Measurements from ENCODE around the gene ULK4. TPM values are rescaled to one million over a fixed set of nuclear protein-coding genes. Genes with fewer than 3 reads are reported as not detected.

The ULK4 gene
- total and polyA plus RNA-seq, 9 of the 15 experiments (the other 6 are each of a cell fraction or from before 2014, with no cell fraction given): 3.0 to 5.9 (median 3.5) TPM

DNA sequence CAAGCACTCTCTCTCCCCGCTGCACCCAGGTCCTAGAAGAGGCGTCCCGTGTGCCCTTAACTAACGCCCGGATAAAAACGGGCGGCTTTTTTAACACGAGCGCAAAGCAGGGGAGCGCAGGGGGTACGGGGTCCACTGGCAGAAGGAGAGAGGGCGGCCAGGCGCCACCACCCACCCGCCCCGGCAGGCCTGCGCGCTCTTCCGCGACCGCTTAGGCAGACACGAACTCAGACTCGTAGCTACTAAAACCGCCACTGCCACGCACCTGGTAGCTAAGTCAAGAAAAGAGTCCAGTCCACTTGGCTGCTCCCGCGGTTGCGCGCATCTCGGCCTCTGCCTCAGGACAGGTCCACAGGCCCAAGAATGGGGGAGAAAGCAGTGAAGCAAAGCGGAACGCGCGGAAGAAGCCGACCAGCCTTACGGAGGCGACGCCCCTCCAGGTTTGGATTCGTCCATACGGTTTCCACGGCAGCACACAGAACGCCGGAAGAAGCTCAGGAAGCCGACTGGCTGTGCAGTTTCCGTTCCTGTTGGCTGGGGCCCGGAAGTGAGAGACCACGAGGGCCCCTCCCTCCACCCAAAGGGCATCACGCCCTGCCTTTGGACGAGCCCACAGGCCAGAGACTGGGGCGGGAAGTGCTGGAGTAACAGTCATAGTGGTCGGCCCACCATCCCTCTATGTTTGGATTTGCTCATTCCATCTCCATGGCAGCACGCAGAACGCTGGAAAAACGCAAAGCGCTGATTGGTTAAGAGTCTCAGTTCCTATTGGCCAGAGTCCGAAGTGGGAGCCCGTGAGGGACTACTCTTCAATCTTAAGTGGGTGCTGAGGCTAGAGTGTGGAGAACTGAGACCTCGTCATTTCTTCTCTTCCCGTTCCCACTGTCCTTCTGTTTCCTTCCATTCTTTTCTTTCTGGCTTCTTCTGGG, at the start of gene ULK4 (continued):
- TF ChIP-seq SP2 (IDR thresholded peaks at IDR 0.05; ENCODE audit: extremely low read depth, low read depth, low read length, poor library complexity, severe bottlenecking) (no peak), CBX3 (IDR thresholded peaks at IDR 0.05; ENCODE audit: borderline replicate concordance in 1 of 2, low read length in 2 of 2) (peak in 1 of 2 experiments; percentile 89; a peak in 1 of 3 replicates), ILK (tag; IDR thresholded peaks at IDR 0.05; ENCODE audit: borderline replicate concordance, low read depth) (no peak), HMG20B (CRISPR knock-in tag; IDR thresholded peaks at IDR 0.05) (no peak), ZEB2 (IDR thresholded peaks at IDR 0.05) (no peak), TAF15 (IDR thresholded peaks at IDR 0.05; ENCODE audit: low read depth, low read length) (no peak), SNRNP70 (optimal IDR thresholded peaks at IDR 0.05; ENCODE audit: low read depth, low read length) (no peak), GTF2E2 (tag; IDR thresholded peaks at IDR 0.05) (no peak), ZC3H11A (IDR thresholded peaks at IDR 0.05; ENCODE audit: low read depth, low read length) (no peak), MAZ (CRISPR knock-in tag; conservative IDR thresholded peaks at IDR 0.05 in 1 of 2, IDR thresholded peaks at IDR 0.05 in 1 of 2) (peak; percentile 87 to 94), SREBF1 (IDR thresholded peaks at IDR 0.05; ENCODE audit: borderline replicate concordance, low read depth, low read length) (peak; percentile 99), ZNF197 (CRISPR knock-in tag; IDR thresholded peaks at IDR 0.05; ENCODE audit: low read depth) (no peak), HIVEP1 (CRISPR knock-in tag; IDR thresholded peaks at IDR 0.05) (no peak; the same call in 1 of the 2 replicates), FOS (IDR thresholded peaks at IDR 0.05; ENCODE audit: extremely low read depth, insufficient read length) (peak; percentile 62)
- TF ChIP-seq, protein P1, sequence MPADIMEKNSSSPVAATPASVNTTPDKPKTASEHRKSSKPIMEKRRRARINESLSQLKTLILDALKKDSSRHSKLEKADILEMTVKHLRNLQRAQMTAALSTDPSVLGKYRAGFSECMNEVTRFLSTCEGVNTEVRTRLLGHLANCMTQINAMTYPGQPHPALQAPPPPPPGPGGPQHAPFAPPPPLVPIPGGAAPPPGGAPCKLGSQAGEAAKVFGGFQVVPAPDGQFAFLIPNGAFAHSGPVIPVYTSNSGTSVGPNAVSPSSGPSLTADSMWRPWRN (IDR thresholded peaks at IDR 0.05; ENCODE audit: low read depth): no peak
- TF ChIP-seq, protein P2, sequence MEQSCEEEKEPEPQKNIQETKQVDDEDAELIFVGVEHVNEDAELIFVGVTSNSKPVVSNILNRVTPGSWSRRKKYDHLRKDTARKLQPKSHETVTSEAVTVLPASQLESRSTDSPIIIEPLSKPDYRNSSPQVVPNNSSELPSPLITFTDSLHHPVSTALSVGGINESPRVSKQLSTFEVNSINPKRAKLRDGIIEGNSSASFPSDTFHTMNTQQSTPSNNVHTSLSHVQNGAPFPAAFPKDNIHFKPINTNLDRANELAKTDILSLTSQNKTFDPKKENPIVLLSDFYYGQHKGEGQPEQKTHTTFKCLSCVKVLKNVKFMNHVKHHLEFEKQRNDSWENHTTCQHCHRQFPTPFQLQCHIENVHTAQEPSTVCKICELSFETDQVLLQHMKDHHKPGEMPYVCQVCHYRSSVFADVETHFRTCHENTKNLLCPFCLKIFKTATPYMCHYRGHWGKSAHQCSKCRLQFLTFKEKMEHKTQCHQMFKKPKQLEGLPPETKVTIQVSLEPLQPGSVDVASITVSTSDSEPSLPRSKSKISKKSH (CRISPR knock-in tag; IDR thresholded peaks at IDR 0.05): no peak
- TF ChIP-seq, protein P3, sequence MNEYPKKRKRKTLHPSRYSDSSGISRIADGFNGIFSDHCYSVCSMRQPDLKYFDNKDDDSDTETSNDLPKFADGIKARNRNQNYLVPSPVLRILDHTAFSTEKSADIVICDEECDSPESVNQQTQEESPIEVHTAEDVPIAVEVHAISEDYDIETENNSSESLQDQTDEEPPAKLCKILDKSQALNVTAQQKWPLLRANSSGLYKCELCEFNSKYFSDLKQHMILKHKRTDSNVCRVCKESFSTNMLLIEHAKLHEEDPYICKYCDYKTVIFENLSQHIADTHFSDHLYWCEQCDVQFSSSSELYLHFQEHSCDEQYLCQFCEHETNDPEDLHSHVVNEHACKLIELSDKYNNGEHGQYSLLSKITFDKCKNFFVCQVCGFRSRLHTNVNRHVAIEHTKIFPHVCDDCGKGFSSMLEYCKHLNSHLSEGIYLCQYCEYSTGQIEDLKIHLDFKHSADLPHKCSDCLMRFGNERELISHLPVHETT (CRISPR knock-in tag; conservative IDR thresholded peaks at IDR 0.05 in 1 of 2, IDR thresholded peaks at IDR 0.05 in 1 of 2): peak in 1 of 2 experiments; percentile 66; a peak in 1 of 4 replicates
- TF ChIP-seq, protein P4, sequence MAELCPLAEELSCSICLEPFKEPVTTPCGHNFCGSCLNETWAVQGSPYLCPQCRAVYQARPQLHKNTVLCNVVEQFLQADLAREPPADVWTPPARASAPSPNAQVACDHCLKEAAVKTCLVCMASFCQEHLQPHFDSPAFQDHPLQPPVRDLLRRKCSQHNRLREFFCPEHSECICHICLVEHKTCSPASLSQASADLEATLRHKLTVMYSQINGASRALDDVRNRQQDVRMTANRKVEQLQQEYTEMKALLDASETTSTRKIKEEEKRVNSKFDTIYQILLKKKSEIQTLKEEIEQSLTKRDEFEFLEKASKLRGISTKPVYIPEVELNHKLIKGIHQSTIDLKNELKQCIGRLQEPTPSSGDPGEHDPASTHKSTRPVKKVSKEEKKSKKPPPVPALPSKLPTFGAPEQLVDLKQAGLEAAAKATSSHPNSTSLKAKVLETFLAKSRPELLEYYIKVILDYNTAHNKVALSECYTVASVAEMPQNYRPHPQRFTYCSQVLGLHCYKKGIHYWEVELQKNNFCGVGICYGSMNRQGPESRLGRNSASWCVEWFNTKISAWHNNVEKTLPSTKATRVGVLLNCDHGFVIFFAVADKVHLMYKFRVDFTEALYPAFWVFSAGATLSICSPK (IDR thresholded peaks at IDR 0.05; ENCODE audit: borderline replicate concordance): no peak

Data from K562 (cell line).